Anterior cingulate cortex (tissue), 58 donors: ENCODE results near the gene PROM1.

ENCODE experiments used
- DNase-seq, 58 donors: peaks; one replicate each; lab custom pipeline; 2025; lab: John Stamatoyannopoulos, UW

PROM1 gene

GRCh38 chr4:16083241-16084191 lies at the start of gene PROM1:
Gene PROM1, minus strand, starts transcription at chr4:16084023. Its CDS starts 8,117 bp downstream, at chr4:16075906.
- DNase-seq: peak in 1 of 58 donors; percentile 7

GRCh38 chr4:16133406-16133805 lies 49.6 kb upstream of the PROM1 start:
- DNase-seq: no peak

- DNase-seq: no peak
Observed at GRCh38 chr4:16131293-16131692, 47.5 kb upstream of the PROM1 start.

- no peak for DNase-seq
Observed at GRCh38 chr4:16129336-16129735, 45.5 kb upstream of the PROM1 start.

- no peak for DNase-seq
Observed at GRCh38 chr4:16126714-16127113, 42.9 kb upstream of the PROM1 start.

GRCh38 chr4:16125571-16126445 lies 42.0 kb upstream of the PROM1 start:
- DNase-seq: no peak

GRCh38 chr4:16124232-16124631 lies 40.4 kb upstream of the PROM1 start:
- DNase-seq: peak in 5 of 58 donors; percentile 1 to 11 (median 2)

GRCh38 chr4:16123356-16124084 lies 39.7 kb upstream of the PROM1 start:
- DNase-seq: no peak

- no peak for DNase-seq
Observed at GRCh38 chr4:16122784-16123183, 39.0 kb upstream of the PROM1 start.

GRCh38 chr4:16122308-16122711 lies 38.5 kb upstream of the PROM1 start:
- no peak for DNase-seq

GRCh38 chr4:16120720-16121119 lies 36.9 kb upstream of the PROM1 start:
- no peak for DNase-seq

GRCh38 chr4:16119981-16120380 lies 36.2 kb upstream of the PROM1 start:
- no peak for DNase-seq

- DNase-seq: no peak
Observed at GRCh38 chr4:16118090-16118489, 34.3 kb upstream of the PROM1 start.

- DNase-seq: no peak
Observed at GRCh38 chr4:16117164-16117563, 33.3 kb upstream of the PROM1 start.

GRCh38 chr4:16116493-16116990 lies 32.7 kb upstream of the PROM1 start:
- no peak for DNase-seq

- no peak for DNase-seq
Observed at GRCh38 chr4:16116019-16116418, 32.2 kb upstream of the PROM1 start.

- no peak for DNase-seq
Observed at GRCh38 chr4:16114546-16114945, 30.7 kb upstream of the PROM1 start.

- DNase-seq: no peak
Observed at GRCh38 chr4:16113741-16114140, 29.9 kb upstream of the PROM1 start.

GRCh38 chr4:16111533-16111932 lies 27.7 kb upstream of the PROM1 start:
- DNase-seq: no peak

- DNase-seq: no peak
Observed at GRCh38 chr4:16110661-16111290, 27.0 kb upstream of the PROM1 start.
